DOHH2 (cell line): ENCODE data around the gene SMG6.

Source experiments
- CTCF ChIP-seq: fragments of 200-600 bp; sonication (generic); IDR thresholded peaks from one replicate; pipeline ENCODE4 v1.5.1; 2014; ENCODE audit warnings: antibody characterized with exemption, mild to moderate bottlenecking, low read depth, low read length; ENCODE audit not compliant: poor library complexity, severe bottlenecking
- EZH2phosphoT487 ChIP-seq: fragments of 200-600 bp; sonication (generic); IDR thresholded peaks from 2 replicates; pipeline ENCODE4 v1.6.1; 2017; ENCODE audit warnings: borderline replicate concordance, mild to moderate bottlenecking, antibody characterized with exemption, low read length, moderate library complexity, mixed read lengths

- TF ChIP-seq CTCF (no peak), EZH2phosphoT487 (no peak)
Observed at GRCh38 chr17:2155573-2155972, 148.0 kb downstream of the SMG6 start.
